Caco-2 (cell line): ENCODE results near the gene C18orf63. TPM values are rescaled to one million over a fixed set of nuclear protein-coding genes. Genes with fewer than 3 reads are reported as not detected.

Experiments
- BruUV-seq: library from RNA; stranded (reverse); fragments of 400-500 nt; replicated peaks from 2 replicates; lab custom pipeline; 2021; lab: Mats Ljungman, UMichigan
- CTCF ChIA-PET: fragments of 300-600 bp; sonication (Branson Sonifier 250); formaldehyde crosslinking; loops from one replicate; lab custom pipeline; 2022; ENCODE audit warnings: antibody characterized with exemption; lab: Charles Lee
- POLR2A ChIA-PET: fragments of 300-600 bp; sonication (Branson Sonifier 250); formaldehyde crosslinking; loops from one replicate; lab custom pipeline; 2022; ENCODE audit warnings: antibody characterized with exemption; lab: Charles Lee
- DNase-seq, 2 experiments: peaks; one replicate each; pipeline versions ENCODE4 v3.0.0 to v3.0.0-alpha.2; 2020 to 2022
- H3K27me3 ChIP-seq: replicated peaks from 2 replicates; pipeline ENCODE4 v1.6.0; 2011; ENCODE audit warnings: low read length; ENCODE audit not compliant: control insufficient read depth, insufficient read depth
- H3K36me3 ChIP-seq: 2 replicates; pipeline ENCODE4 v1.5.1; 2011; ENCODE audit warnings: low read length; ENCODE audit not compliant: control insufficient read depth, insufficient read depth
- H3K4me1 ChIP-seq: fragments of 250-450 bp; sonication (Bioruptor Pico); 2 replicates; pipeline ENCODE4 v1.5.1; 2020; ENCODE audit warnings: mild to moderate bottlenecking
- H3K4me3 ChIP-seq: 2 replicates; pipeline ENCODE4 v1.5.1; 2011; ENCODE audit warnings: low read depth, mild to moderate bottlenecking, control low read depth, low read length
- H3K9me3 ChIP-seq: fragments of 250-450 bp; sonication (Bioruptor Pico); 2 replicates; pipeline ENCODE4 v1.5.1; 2020; ENCODE audit warnings: mild to moderate bottlenecking, moderate library complexity
- H3K27ac Mint-ChIP-seq: one replicate; pipeline ENCODE4 v1.8.0; 2022; ENCODE audit warnings: mixed read lengths; ENCODE audit not compliant: unreplicated experiment
- H3K27me3 Mint-ChIP-seq: one replicate; pipeline ENCODE4 v1.8.0; 2022; ENCODE audit warnings: mixed read lengths; ENCODE audit not compliant: insufficient read depth, unreplicated experiment
- H3K36me3 Mint-ChIP-seq: one replicate; pipeline ENCODE4 v1.8.0; 2022; ENCODE audit warnings: mild to moderate bottlenecking, mixed read lengths; ENCODE audit not compliant: insufficient read depth, unreplicated experiment
- H3K4me1 Mint-ChIP-seq: one replicate; pipeline ENCODE4 v1.8.0; 2022; ENCODE audit warnings: low read depth, mixed read lengths; ENCODE audit not compliant: unreplicated experiment
- H3K4me3 Mint-ChIP-seq: one replicate; pipeline ENCODE4 v1.8.0; 2022; ENCODE audit warnings: mild to moderate bottlenecking, moderate library complexity, mixed read lengths; ENCODE audit not compliant: unreplicated experiment
- H3K9me3 Mint-ChIP-seq: one replicate; pipeline ENCODE4 v1.8.0; 2022; ENCODE audit warnings: mixed read lengths; ENCODE audit not compliant: unreplicated experiment
- CTCF ChIP-seq, 2 experiments: fragments of 200-600 bp in 1 of 2; IDR thresholded peaks; 1 replicate in 1 of 2; 2 replicates in 1 of 2; pipeline versions ENCODE4 v1.5.1 to v1.8.0; 2011 to 2022; ENCODE audit warnings: antibody characterized with exemption in 1 of 2, control low read depth in 1 of 2, inconsistent platforms in 1 of 2, low read depth in 1 of 2, low read length in 1 of 2, mild to moderate bottlenecking in 1 of 2, moderate library complexity in 1 of 2; ENCODE audit not compliant: insufficient read depth in 1 of 2, severe bottlenecking in 1 of 2, unreplicated experiment in 1 of 2
- intact Hi-C: fragments of 100-400 bp; cut with micrococcal nuclease; formaldehyde crosslinking; loops from one replicate; pipeline ENCODE4 v1.10.0; 2022; ENCODE audit not compliant: unreplicated experiment
- total RNA-seq: library from RNA; stranded (reverse); gene quantifications from 2 replicates; pipeline ENCODE4 v1.2.3, GENCODE V29; 2022

C18orf63 gene
- total RNA-seq, 1 experiment from 2014 or later: not detected

GRCh38 chr18:74396171-74397169 is 80.8 kb downstream of the C18orf63 start:
- no TSS peak for BruUV-seq
- H3K27me3 ChIP-seq: no peaks in the 10 kb centered on the region; the same call in 1 of the 2 replicates
- TF ChIP-seq CTCF (IDR thresholded peaks at IDR 0.05; ENCODE audit: insufficient read depth in 1 of 2, low read depth in 1 of 2, low read length in 1 of 2, severe bottlenecking in 1 of 2, unreplicated experiment in 1 of 2): no peak
- H3K27ac Mint-ChIP-seq: no peak overlapping the region
- H3K9me3 Mint-ChIP-seq: no peaks in the 10 kb centered on the region
- no peaks in the 10 kb centered on the region for H3K36me3 Mint-ChIP-seq
- no peaks in the 10 kb centered on the region for H3K4me1 ChIP-seq
- H3K36me3 ChIP-seq: no peaks in the 10 kb centered on the region
- ChIA-PET CTCF (no interaction called here), POLR2A (no interaction called here)
- H3K27me3 Mint-ChIP-seq: peaks cover 3% of the 10 kb centered on the region
- no peak overlapping the region for H3K4me3 ChIP-seq
- DNase-seq: no peak
- H3K4me3 Mint-ChIP-seq: no peak overlapping the region
- intact Hi-C loops: loop anchor here (10.0 kb wide), 1 partner anchor 58 kb away; the partner anchor contains the start of gene DIPK1C
- no peaks in the 10 kb centered on the region for H3K9me3 ChIP-seq
- no peaks in the 10 kb centered on the region for H3K4me1 Mint-ChIP-seq

- Histone ChIP-seq H3K4me1 (no peaks in the 10 kb centered on the region), H3K27me3 (no peaks in the 10 kb centered on the region; the same call in 1 of the 2 replicates), H3K36me3 (no peaks in the 10 kb centered on the region), H3K4me3 (no peak overlapping the region), H3K9me3 (no peaks in the 10 kb centered on the region)
- Mint-ChIP-seq H3K4me1 (no peaks in the 10 kb centered on the region), H3K4me3 (no peak overlapping the region), H3K36me3 (no peaks in the 10 kb centered on the region), H3K27ac (no peak overlapping the region), H3K27me3 (peaks cover 2% of the 10 kb centered on the region), H3K9me3 (no peaks in the 10 kb centered on the region)
- ChIA-PET CTCF (no interaction called here), POLR2A (no interaction called here)
- TF ChIP-seq CTCF (IDR thresholded peaks at IDR 0.05; ENCODE audit: insufficient read depth in 1 of 2, low read depth in 1 of 2, low read length in 1 of 2, severe bottlenecking in 1 of 2, unreplicated experiment in 1 of 2): no peak
- peak; percentile 28 to 29 for DNase-seq
- no TSS peak for BruUV-seq
- intact Hi-C loops: loop anchor here (10.0 kb wide), 1 partner anchor 57 kb away; the partner anchor contains the start of gene DIPK1C
Measured at GRCh38 chr18:74397572-74397971, 81.9 kb downstream of the C18orf63 start.

- H3K27me3 ChIP-seq: no peaks in the 10 kb centered on the region
- DNase-seq: no peak
- no peaks in the 10 kb centered on the region for H3K9me3 ChIP-seq
- TF ChIP-seq CTCF (IDR thresholded peaks at IDR 0.05; ENCODE audit: insufficient read depth in 1 of 2, low read depth in 1 of 2, low read length in 1 of 2, severe bottlenecking in 1 of 2, unreplicated experiment in 1 of 2): no peak
- BruUV-seq: no TSS peak
- intact Hi-C loops: loop anchor here (10.0 kb wide), 1 partner anchor 56 kb away; the partner anchor contains the start of gene DIPK1C
- H3K4me3 ChIP-seq: no peak overlapping the region
- H3K4me1 ChIP-seq: no peaks in the 10 kb centered on the region
- Mint-ChIP-seq H3K9me3 (no peaks in the 10 kb centered on the region), H3K4me3 (no peak overlapping the region), H3K27me3 (no peaks in the 10 kb centered on the region), H3K36me3 (no peaks in the 10 kb centered on the region), H3K4me1 (no peaks in the 10 kb centered on the region), H3K27ac (no peak overlapping the region)
- H3K36me3 ChIP-seq: no peaks in the 10 kb centered on the region
- ChIA-PET POLR2A (no interaction called here), CTCF (interaction anchor here (0.7 kb wide), 1 partner anchor 165 kb away, joined by 3 read pairs; no protein-coding TSS in a partner anchor)
Measured at GRCh38 chr18:74399091-74399887, 83.7 kb downstream of the C18orf63 start.
